Measurements from ENCODE around the gene SLC22A3. TPM values are rescaled to one million over a fixed set of nuclear protein-coding genes. Genes with fewer than 3 reads are reported as not detected.

SLC22A3 gene
- polyA plus RNA-seq, 1 of the 3 experiments (the other 2 are of a cell fraction): not detected

DNA sequence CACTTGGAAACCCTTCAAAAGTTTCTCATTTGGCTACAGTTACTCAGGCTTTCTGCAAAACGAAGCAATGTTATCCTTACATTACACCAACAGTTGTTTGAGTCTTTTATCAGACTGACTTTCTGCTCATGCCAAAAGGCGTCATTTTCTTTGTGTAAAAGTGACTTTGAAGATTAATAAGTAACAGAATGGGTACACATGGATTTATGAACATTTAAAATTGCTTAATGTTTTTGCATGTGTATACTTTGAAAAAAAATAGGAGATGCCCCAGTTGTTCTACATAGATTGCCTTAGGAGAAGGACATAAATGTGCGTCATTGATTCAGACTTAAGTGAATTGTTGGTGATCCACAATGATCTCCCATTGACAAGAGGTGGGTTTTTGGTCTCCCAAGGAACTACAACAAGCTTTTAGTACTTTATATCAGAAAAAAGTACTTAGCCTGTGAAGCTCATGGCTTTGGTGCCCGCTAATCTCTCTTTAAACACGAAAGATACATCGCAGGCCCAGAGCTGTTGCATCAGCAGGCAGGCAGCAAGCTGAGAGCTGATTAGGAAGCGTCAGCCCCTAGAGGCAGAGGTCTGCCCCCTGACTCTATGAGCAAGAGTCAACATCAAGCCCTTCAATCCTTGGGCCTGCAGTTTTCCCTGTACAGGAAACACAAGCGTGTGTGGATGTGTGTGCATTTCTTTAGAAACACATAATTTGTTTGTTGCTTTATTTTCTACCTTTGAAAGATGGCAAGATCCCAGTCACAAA, 45.9 kb downstream of the SLC22A3 start:
- Histone ChIP-seq H3K4me1 (ENCODE audit: control insufficient read depth in 1 of 2, insufficient read depth in 2 of 2, low read depth in 1 of 2, low read length in 1 of 2) (no peaks in the 10 kb centered on the region), H3K9me3 (no peaks in the 10 kb centered on the region), H3K27me3 (ENCODE audit: insufficient read depth) (no peaks in the 10 kb centered on the region), H4K20me1 (ENCODE audit: insufficient read depth) (no peaks in the 10 kb centered on the region), H3K4me3 (ENCODE audit: low read depth in 2 of 2, low read length in 1 of 2) (no peak overlapping the region), H3K27ac (ENCODE audit: low read depth in 2 of 2, low read length in 1 of 2) (no peak overlapping the region), H3F3A (replicated peaks; ENCODE audit: insufficient read depth) (no peaks in the 10 kb centered on the region), H3K4me2 (no peak overlapping the region), H3K9ac (no peak overlapping the region), H3K79me2 (ENCODE audit: insufficient read depth) (no peaks in the 10 kb centered on the region), H2AFZ (ENCODE audit: low read depth) (no peak overlapping the region), H3K36me3 (replicated peaks in 1 of 2; ENCODE audit: control insufficient read depth in 1 of 2, insufficient read depth in 2 of 2, low read length in 1 of 2) (no peaks in the 10 kb centered on the region), H3K9me2 (no peaks in the 10 kb centered on the region)
- 6% methylated on average over 8 of the region's 8 CpGs for WGBS (ENCODE audit: low lambda C conversion rate)
- DNase-seq: no peak
- CTCF ChIA-PET: no interaction called here
- TF ChIP-seq TEAD4 (IDR thresholded peaks at IDR 0.05; ENCODE audit: borderline replicate concordance, insufficient read depth): no peak
- TF ChIP-seq GABPA (IDR thresholded peaks at IDR 0.05; ENCODE audit: low read depth): no peak
- TF ChIP-seq TAF1 (IDR thresholded peaks at IDR 0.05; ENCODE audit: borderline replicate concordance, low read depth, low read length): no peak
- no peak for TF ChIP-seq SMC3 (IDR thresholded peaks at IDR 0.05; ENCODE audit: low read depth, low read length)
- no peak for TF ChIP-seq NRF1 (IDR thresholded peaks at IDR 0.05; ENCODE audit: low read depth, low read length)
- TF ChIP-seq, protein P1, sequence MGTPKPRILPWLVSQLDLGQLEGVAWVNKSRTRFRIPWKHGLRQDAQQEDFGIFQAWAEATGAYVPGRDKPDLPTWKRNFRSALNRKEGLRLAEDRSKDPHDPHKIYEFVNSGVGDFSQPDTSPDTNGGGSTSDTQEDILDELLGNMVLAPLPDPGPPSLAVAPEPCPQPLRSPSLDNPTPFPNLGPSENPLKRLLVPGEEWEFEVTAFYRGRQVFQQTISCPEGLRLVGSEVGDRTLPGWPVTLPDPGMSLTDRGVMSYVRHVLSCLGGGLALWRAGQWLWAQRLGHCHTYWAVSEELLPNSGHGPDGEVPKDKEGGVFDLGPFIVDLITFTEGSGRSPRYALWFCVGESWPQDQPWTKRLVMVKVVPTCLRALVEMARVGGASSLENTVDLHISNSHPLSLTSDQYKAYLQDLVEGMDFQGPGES (IDR thresholded peaks at IDR 0.05; ENCODE audit: low read depth, low read length): no peak
- no peak for TF ChIP-seq RFX5 (IDR thresholded peaks at IDR 0.05; ENCODE audit: low read length)
- no peak for TF ChIP-seq TCF12 (IDR thresholded peaks at IDR 0.05)
- TF ChIP-seq CHD2 (IDR thresholded peaks at IDR 0.05; ENCODE audit: low read length, partially characterized antibody): no peak
- TF ChIP-seq, protein P2, sequence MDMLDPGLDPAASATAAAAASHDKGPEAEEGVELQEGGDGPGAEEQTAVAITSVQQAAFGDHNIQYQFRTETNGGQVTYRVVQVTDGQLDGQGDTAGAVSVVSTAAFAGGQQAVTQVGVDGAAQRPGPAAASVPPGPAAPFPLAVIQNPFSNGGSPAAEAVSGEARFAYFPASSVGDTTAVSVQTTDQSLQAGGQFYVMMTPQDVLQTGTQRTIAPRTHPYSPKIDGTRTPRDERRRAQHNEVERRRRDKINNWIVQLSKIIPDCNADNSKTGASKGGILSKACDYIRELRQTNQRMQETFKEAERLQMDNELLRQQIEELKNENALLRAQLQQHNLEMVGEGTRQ (IDR thresholded peaks at IDR 0.05; ENCODE audit: borderline replicate concordance, low read depth, low read length): no peak
- TF ChIP-seq, protein P3, sequence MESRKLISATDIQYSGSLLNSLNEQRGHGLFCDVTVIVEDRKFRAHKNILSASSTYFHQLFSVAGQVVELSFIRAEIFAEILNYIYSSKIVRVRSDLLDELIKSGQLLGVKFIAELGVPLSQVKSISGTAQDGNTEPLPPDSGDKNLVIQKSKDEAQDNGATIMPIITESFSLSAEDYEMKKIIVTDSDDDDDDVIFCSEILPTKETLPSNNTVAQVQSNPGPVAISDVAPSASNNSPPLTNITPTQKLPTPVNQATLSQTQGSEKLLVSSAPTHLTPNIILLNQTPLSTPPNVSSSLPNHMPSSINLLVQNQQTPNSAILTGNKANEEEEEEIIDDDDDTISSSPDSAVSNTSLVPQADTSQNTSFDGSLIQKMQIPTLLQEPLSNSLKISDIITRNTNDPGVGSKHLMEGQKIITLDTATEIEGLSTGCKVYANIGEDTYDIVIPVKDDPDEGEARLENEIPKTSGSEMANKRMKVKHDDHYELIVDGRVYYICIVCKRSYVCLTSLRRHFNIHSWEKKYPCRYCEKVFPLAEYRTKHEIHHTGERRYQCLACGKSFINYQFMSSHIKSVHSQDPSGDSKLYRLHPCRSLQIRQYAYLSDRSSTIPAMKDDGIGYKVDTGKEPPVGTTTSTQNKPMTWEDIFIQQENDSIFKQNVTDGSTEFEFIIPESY (IDR thresholded peaks at IDR 0.05; ENCODE audit: borderline replicate concordance, low read depth): no peak
- no peak for TF ChIP-seq FOXJ3 (CRISPR knock-in tag; IDR thresholded peaks at IDR 0.05)
- TF ChIP-seq, protein P4, sequence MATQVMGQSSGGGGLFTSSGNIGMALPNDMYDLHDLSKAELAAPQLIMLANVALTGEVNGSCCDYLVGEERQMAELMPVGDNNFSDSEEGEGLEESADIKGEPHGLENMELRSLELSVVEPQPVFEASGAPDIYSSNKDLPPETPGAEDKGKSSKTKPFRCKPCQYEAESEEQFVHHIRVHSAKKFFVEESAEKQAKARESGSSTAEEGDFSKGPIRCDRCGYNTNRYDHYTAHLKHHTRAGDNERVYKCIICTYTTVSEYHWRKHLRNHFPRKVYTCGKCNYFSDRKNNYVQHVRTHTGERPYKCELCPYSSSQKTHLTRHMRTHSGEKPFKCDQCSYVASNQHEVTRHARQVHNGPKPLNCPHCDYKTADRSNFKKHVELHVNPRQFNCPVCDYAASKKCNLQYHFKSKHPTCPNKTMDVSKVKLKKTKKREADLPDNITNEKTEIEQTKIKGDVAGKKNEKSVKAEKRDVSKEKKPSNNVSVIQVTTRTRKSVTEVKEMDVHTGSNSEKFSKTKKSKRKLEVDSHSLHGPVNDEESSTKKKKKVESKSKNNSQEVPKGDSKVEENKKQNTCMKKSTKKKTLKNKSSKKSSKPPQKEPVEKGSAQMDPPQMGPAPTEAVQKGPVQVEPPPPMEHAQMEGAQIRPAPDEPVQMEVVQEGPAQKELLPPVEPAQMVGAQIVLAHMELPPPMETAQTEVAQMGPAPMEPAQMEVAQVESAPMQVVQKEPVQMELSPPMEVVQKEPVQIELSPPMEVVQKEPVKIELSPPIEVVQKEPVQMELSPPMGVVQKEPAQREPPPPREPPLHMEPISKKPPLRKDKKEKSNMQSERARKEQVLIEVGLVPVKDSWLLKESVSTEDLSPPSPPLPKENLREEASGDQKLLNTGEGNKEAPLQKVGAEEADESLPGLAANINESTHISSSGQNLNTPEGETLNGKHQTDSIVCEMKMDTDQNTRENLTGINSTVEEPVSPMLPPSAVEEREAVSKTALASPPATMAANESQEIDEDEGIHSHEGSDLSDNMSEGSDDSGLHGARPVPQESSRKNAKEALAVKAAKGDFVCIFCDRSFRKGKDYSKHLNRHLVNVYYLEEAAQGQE (IDR thresholded peaks at IDR 0.05; ENCODE audit: low read depth, low read length): no peak
- TF ChIP-seq FOSL2 (IDR thresholded peaks at IDR 0.05; ENCODE audit: borderline replicate concordance, low read depth): no peak
- TF ChIP-seq USF1 (IDR thresholded peaks at IDR 0.05; ENCODE audit: borderline replicate concordance, low read depth): no peak
- no peak for TF ChIP-seq GATA2 (CRISPR knock-in tag; IDR thresholded peaks at IDR 0.05)
- TF ChIP-seq, protein P5, sequence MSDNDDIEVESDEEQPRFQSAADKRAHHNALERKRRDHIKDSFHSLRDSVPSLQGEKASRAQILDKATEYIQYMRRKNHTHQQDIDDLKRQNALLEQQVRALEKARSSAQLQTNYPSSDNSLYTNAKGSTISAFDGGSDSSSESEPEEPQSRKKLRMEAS (IDR thresholded peaks at IDR 0.05; ENCODE audit: low read depth): no peak
- no peak for TF ChIP-seq FOXM1 (IDR thresholded peaks at IDR 0.05; ENCODE audit: low read depth)
- POLR2A ChIA-PET: no interaction called here
